Thymus (tissue), 11 donors: Measurements from ENCODE around the gene AUTS2. TPM values are rescaled to one million over a fixed set of nuclear protein-coding genes. Genes with fewer than 3 reads are reported as not detected.

Source experiments
- DNase-seq, 9 donors: peaks; one replicate each; pipeline ENCODE4 v3.0.0-alpha.2; 2013; ENCODE audit warnings: low spot score in 9 of 9, low read depth in 6 of 9, missing footprints in 1 of 9
- H3K27ac ChIP-seq, 2 donors: one replicate each; pipeline ENCODE4 v1.5.1; 2013; ENCODE audit warnings: control low read depth in 1 of 2, low read depth in 1 of 2, low read length in 1 of 2, mild to moderate bottlenecking in 1 of 2, moderate library complexity in 1 of 2
- H3K27me3 ChIP-seq, 2 donors: one replicate each; pipeline ENCODE4 v1.5.1; 2013; ENCODE audit warnings: low read length in 1 of 2; ENCODE audit not compliant: control insufficient read depth in 2 of 2, insufficient read depth in 1 of 2
- H3K36me3 ChIP-seq, 2 donors: one replicate each; pipeline ENCODE4 v1.5.1; 2013; ENCODE audit warnings: low read length in 1 of 2, mild to moderate bottlenecking in 1 of 2, moderate library complexity in 1 of 2; ENCODE audit not compliant: control insufficient read depth in 2 of 2, insufficient read depth in 2 of 2
- H3K4me1 ChIP-seq, 2 donors: one replicate each; pipeline ENCODE4 v1.5.1; 2013; ENCODE audit warnings: low read length in 2 of 2; ENCODE audit not compliant: control insufficient read depth in 2 of 2, insufficient read depth in 2 of 2
- H3K4me3 ChIP-seq, 2 donors: one replicate each; pipeline ENCODE4 v1.5.1; 2013; ENCODE audit warnings: low read length in 2 of 2, control low read depth in 1 of 2, mild to moderate bottlenecking in 1 of 2
- H3K9me3 ChIP-seq, 2 donors: one replicate each; pipeline ENCODE4 v1.5.1; 2013; ENCODE audit warnings: low read length in 1 of 2, mild to moderate bottlenecking in 1 of 2; ENCODE audit not compliant: control insufficient read depth in 2 of 2, insufficient read depth in 1 of 2
- WGBS: extraction: QIAGEN DNeasy Blood & Tissue Kit; methylation state at CpG from one replicate; pipeline ENCODE4 v1.1.7; 2013; 5-methylcytosine and 5-hydroxymethylcytosine counted together
- polyA plus RNA-seq: library from polyadenylated mRNA; stranded (reverse); fragments of 200-250 nt; gene quantifications from one replicate; pipeline ENCODE4 v1.2.3, GENCODE V29; 2013
- total RNA-seq: library from RNA; stranded (reverse); fragments of 120-200 nt; gene quantifications from one replicate; pipeline ENCODE4 v1.2.4, GENCODE V29; 2013
- donor health status: healthy.

Gene AUTS2
- total and polyA plus RNA-seq, 2 donors: 9.2 to 17.1 TPM

- H3K9me3 ChIP-seq: no peaks in the 10 kb centered on the region
- H3K4me3 ChIP-seq: no peak overlapping the region
- peak overlapping the region in 1 of 2 donors; percentile 47 for H3K27ac ChIP-seq
- no peaks in the 10 kb centered on the region for H3K27me3 ChIP-seq
- no peak for DNase-seq
- WGBS: 94% methylated on average over 10 of the region's 10 CpGs
- peaks cover 0 to 15% of the 10 kb centered on the region in 2 donors for H3K4me1 ChIP-seq
- no peaks in the 10 kb centered on the region for H3K36me3 ChIP-seq
These were observed 817.1 kb downstream of the AUTS2 start for GRCh38 chr7:70415179-70415972.

GRCh38 chr7:70416347-70416985 is 818.2 kb downstream of the AUTS2 start:
- Histone ChIP-seq H3K9me3 (no peaks in the 10 kb centered on the region), H3K4me1 (peaks cover 0 to 15% of the 10 kb centered on the region in 2 donors), H3K36me3 (no peaks in the 10 kb centered on the region), H3K4me3 (no peak overlapping the region), H3K27me3 (no peaks in the 10 kb centered on the region), H3K27ac (peak overlapping the region; percentile 31 to 47)
- peak in 1 of 9 donors; percentile 13 for DNase-seq
- 93% methylated on average over 11 of the region's 11 CpGs for WGBS

- Histone ChIP-seq H3K4me3 (no peak overlapping the region), H3K27ac (peak overlapping the region in 1 of 2 donors; percentile 33), H3K36me3 (no peaks in the 10 kb centered on the region), H3K4me1 (peaks cover 0 to 15% of the 10 kb centered on the region in 2 donors), H3K27me3 (no peaks in the 10 kb centered on the region), H3K9me3 (no peaks in the 10 kb centered on the region)
- WGBS: 97% methylated on average over 16 of the region's 16 CpGs
- no peak for DNase-seq
These were observed 818.8 kb downstream of the AUTS2 start for GRCh38 chr7:70416986-70417655.

- H3K27ac ChIP-seq: no peak overlapping the region
- no peaks in the 10 kb centered on the region for H3K27me3 ChIP-seq
- no peak for DNase-seq
- peaks cover 0 to 15% of the 10 kb centered on the region in 2 donors for H3K4me1 ChIP-seq
- WGBS: 98% methylated on average over 8 of the region's 8 CpGs
- H3K4me3 ChIP-seq: no peak overlapping the region
- no peaks in the 10 kb centered on the region for H3K36me3 ChIP-seq
- H3K9me3 ChIP-seq: no peaks in the 10 kb centered on the region
These were observed 821.5 kb downstream of the AUTS2 start for GRCh38 chr7:70419526-70420380.

- H3K4me1 ChIP-seq: peaks cover 0 to 15% of the 10 kb centered on the region in 2 donors
- no peak overlapping the region for H3K4me3 ChIP-seq
- DNase-seq: no peak
- no peaks in the 10 kb centered on the region for H3K27me3 ChIP-seq
- H3K27ac ChIP-seq: no peak overlapping the region
- no peaks in the 10 kb centered on the region for H3K9me3 ChIP-seq
- 98% methylated on average over 2 of the region's 2 CpGs for WGBS
- no peaks in the 10 kb centered on the region for H3K36me3 ChIP-seq
These were observed 822.0 kb downstream of the AUTS2 start for GRCh38 chr7:70420381-70420662.

- Histone ChIP-seq H3K9me3 (no peaks in the 10 kb centered on the region), H3K27ac (no peak overlapping the region), H3K36me3 (no peaks in the 10 kb centered on the region), H3K27me3 (no peaks in the 10 kb centered on the region), H3K4me3 (no peak overlapping the region), H3K4me1 (peaks cover 0 to 10% of the 10 kb centered on the region in 2 donors)
- WGBS: 98% methylated on average over 2 of the region's 2 CpGs
- DNase-seq: no peak
These were observed 823.0 kb downstream of the AUTS2 start for GRCh38 chr7:70421319-70421718.

- Histone ChIP-seq H3K27me3 (no peaks in the 10 kb centered on the region), H3K4me3 (no peak overlapping the region), H3K36me3 (no peaks in the 10 kb centered on the region), H3K4me1 (no peaks in the 10 kb centered on the region), H3K9me3 (no peaks in the 10 kb centered on the region), H3K27ac (no peak overlapping the region)
- WGBS: 95% methylated on average over 12 of the region's 12 CpGs
- no peak for DNase-seq
These were observed 828.1 kb downstream of the AUTS2 start for GRCh38 chr7:70426249-70426880.

GRCh38 chr7:70432567-70433001 is 834.3 kb downstream of the AUTS2 start:
- Histone ChIP-seq H3K27me3 (no peaks in the 10 kb centered on the region), H3K4me1 (peaks cover 3 to 5% of the 10 kb centered on the region in 2 donors), H3K36me3 (no peaks in the 10 kb centered on the region), H3K9me3 (no peaks in the 10 kb centered on the region), H3K4me3 (no peak overlapping the region), H3K27ac (no peak overlapping the region)
- DNase-seq: no peak
- 95% methylated on average over 12 of the region's 12 CpGs for WGBS
